ENCODE measurements around the gene VSTM4. TPM values are rescaled to one million over a fixed set of nuclear protein-coding genes. Genes with fewer than 3 reads are reported as not detected.
A peak's percentile ranks its signal among the peaks of the same experiment; 100 is the strongest.

Gene VSTM4
- total RNA-seq, 1 donor from 2014 or later: 2.2 TPM

- no peaks in the 10 kb centered on the region for H3K9me3 Mint-ChIP-seq
- no peaks in the 10 kb centered on the region for H3K36me3 Mint-ChIP-seq (ENCODE audit: low read depth)
- H3K4me1 Mint-ChIP-seq: peaks cover 22% of the 10 kb centered on the region
- H3K27ac Mint-ChIP-seq (ENCODE audit: unreplicated experiment): no peak overlapping the region
- DNase-seq (ENCODE audit: low read depth, low spot score): no peak
- H3K27me3 Mint-ChIP-seq (ENCODE audit: low read depth): no peaks in the 10 kb centered on the region
- peak overlapping the region; percentile 56 for H3K4me3 Mint-ChIP-seq
- TF ChIP-seq CTCF (conservative IDR thresholded peaks at IDR 0.05): no peak
These were observed 630 bp upstream of the VSTM4 start for GRCh38 chr10:49115796-49116508.

- H3K27ac Mint-ChIP-seq (ENCODE audit: unreplicated experiment): no peak overlapping the region
- no peak for TF ChIP-seq CTCF (conservative IDR thresholded peaks at IDR 0.05)
- H3K4me1 Mint-ChIP-seq: peaks cover 22% of the 10 kb centered on the region
- H3K4me3 Mint-ChIP-seq: peak overlapping the region; percentile 90
- DNase-seq (ENCODE audit: low read depth, low spot score): no peak
- no peaks in the 10 kb centered on the region for H3K36me3 Mint-ChIP-seq (ENCODE audit: low read depth)
- no peaks in the 10 kb centered on the region for H3K27me3 Mint-ChIP-seq (ENCODE audit: low read depth)
- no peaks in the 10 kb centered on the region for H3K9me3 Mint-ChIP-seq
These were observed 656 bp downstream of the VSTM4 start for GRCh38 chr10:49114718-49115014.

- Mint-ChIP-seq H3K9me3 (no peaks in the 10 kb centered on the region), H3K27me3 (ENCODE audit: low read depth) (no peaks in the 10 kb centered on the region), H3K4me1 (peaks cover 28% of the 10 kb centered on the region), H3K27ac (ENCODE audit: unreplicated experiment) (no peak overlapping the region), H3K4me3 (peak overlapping the region; percentile 23), H3K36me3 (ENCODE audit: low read depth) (no peaks in the 10 kb centered on the region)
- DNase-seq (ENCODE audit: low read depth, low spot score): no peak
- TF ChIP-seq CTCF (conservative IDR thresholded peaks at IDR 0.05): no peak
These were observed 1.6 kb downstream of the VSTM4 start for GRCh38 chr10:49113741-49114141.

GRCh38 chr10:49112851-49113250 is 2.5 kb downstream of the VSTM4 start:
- no peaks in the 10 kb centered on the region for H3K9me3 Mint-ChIP-seq
- no peak for DNase-seq (ENCODE audit: low read depth, low spot score)
- no peaks in the 10 kb centered on the region for H3K27me3 Mint-ChIP-seq (ENCODE audit: low read depth)
- H3K4me1 Mint-ChIP-seq: peaks cover 20% of the 10 kb centered on the region
- no peaks in the 10 kb centered on the region for H3K36me3 Mint-ChIP-seq (ENCODE audit: low read depth)
- H3K27ac Mint-ChIP-seq (ENCODE audit: unreplicated experiment): no peak overlapping the region
- H3K4me3 Mint-ChIP-seq: no peak overlapping the region
- TF ChIP-seq CTCF (conservative IDR thresholded peaks at IDR 0.05): no peak

GRCh38 chr10:49112098-49112497 is 3.2 kb downstream of the VSTM4 start:
- Mint-ChIP-seq H3K27ac (ENCODE audit: unreplicated experiment) (no peak overlapping the region), H3K36me3 (ENCODE audit: low read depth) (no peaks in the 10 kb centered on the region), H3K4me3 (peak overlapping the region; percentile 2), H3K4me1 (peaks cover 15% of the 10 kb centered on the region), H3K9me3 (no peaks in the 10 kb centered on the region), H3K27me3 (ENCODE audit: low read depth) (no peaks in the 10 kb centered on the region)
- no peak for DNase-seq (ENCODE audit: low read depth, low spot score)
- TF ChIP-seq CTCF (conservative IDR thresholded peaks at IDR 0.05): no peak

All from neural crest cell (in vitro differentiated cells).